Measurements from ENCODE around the gene TXNDC12. TPM values are rescaled to one million over a fixed set of nuclear protein-coding genes. Genes with fewer than 3 reads are reported as not detected.
"Not testable (repeated sequence)": the region's sequence is repeated elsewhere in the genome, so short reads cannot be mapped to it uniquely, and the experiment has no call there.

The TXNDC12 gene
- total RNA-seq, 4 donors from 2014 or later: 22.5 to 37.0 (median 30.0) TPM

GRCh38 chr1:52028328-52028727 is 26.7 kb downstream of the TXNDC12 start:
- DNase-seq (ENCODE audit: low spot score in 2 of 2): no peak
- TF ChIP-seq CTCF (IDR thresholded peaks at IDR 0.05) (no peak), POLR2A (IDR thresholded peaks at IDR 0.05) (no peak)
- intact Hi-C loops (cut with DNase I; ENCODE audit: low total_unique reads): no loop called here
- 90 to 94% methylated on average over 1 of the region's 1 CpG for WGBS, 2 donors
- H3K4me3 ChIP-seq (ENCODE audit: low read depth, poor library complexity, severe bottlenecking): no peak overlapping the region

- H3K4me3 ChIP-seq (ENCODE audit: low read depth, poor library complexity, severe bottlenecking): no peak overlapping the region
- 97 to 100% methylated on average over 2 of the region's 2 CpGs for WGBS, 2 donors
- no peak for TF ChIP-seq CTCF (IDR thresholded peaks at IDR 0.05)
- no peak for TF ChIP-seq POLR2A (IDR thresholded peaks at IDR 0.05)
- intact Hi-C loops (cut with DNase I; ENCODE audit: low total_unique reads): no loop called here
- no peak for DNase-seq (ENCODE audit: low spot score in 2 of 2)
Measured at GRCh38 chr1:52026278-52026677, 28.7 kb downstream of the TXNDC12 start.

- no peak for DNase-seq (ENCODE audit: low spot score in 2 of 2)
- 83 to 84% methylated on average over 2 of the region's 2 CpGs for WGBS, 2 donors
- no peak overlapping the region for H3K4me3 ChIP-seq (ENCODE audit: low read depth, poor library complexity, severe bottlenecking)
- intact Hi-C loops (cut with DNase I; ENCODE audit: low total_unique reads): no loop called here
- TF ChIP-seq POLR2A (IDR thresholded peaks at IDR 0.05): no peak
- TF ChIP-seq CTCF (IDR thresholded peaks at IDR 0.05): no peak
Measured at GRCh38 chr1:52022133-52022532, 32.9 kb downstream of the TXNDC12 start.

GRCh38 chr1:52008071-52008809 is 46.8 kb downstream of the TXNDC12 start:
- no peak for DNase-seq (ENCODE audit: low spot score in 2 of 2)
- 80 to 84% methylated on average over 7 of the region's 7 CpGs for WGBS, 2 donors
- intact Hi-C loops (cut with DNase I; ENCODE audit: low total_unique reads): no loop called here
- TF ChIP-seq CTCF (IDR thresholded peaks at IDR 0.05) (no peak), POLR2A (IDR thresholded peaks at IDR 0.05) (no peak)
- H3K4me3 ChIP-seq (ENCODE audit: low read depth, poor library complexity, severe bottlenecking): no peak overlapping the region

GRCh38 chr1:52007215-52008002 is 47.6 kb downstream of the TXNDC12 start:
- intact Hi-C loops (cut with DNase I; ENCODE audit: low total_unique reads): no loop called here
- no peak for DNase-seq (ENCODE audit: low spot score in 2 of 2)
- H3K4me3 ChIP-seq (ENCODE audit: low read depth, poor library complexity, severe bottlenecking): no peak overlapping the region
- no peak for TF ChIP-seq POLR2A (IDR thresholded peaks at IDR 0.05)
- 20 to 35% methylated on average over 5 of the region's 5 CpGs for WGBS, 2 donors

GRCh38 chr1:52006081-52006553 is 48.9 kb downstream of the TXNDC12 start:
- H3K4me3 ChIP-seq (ENCODE audit: low read depth, poor library complexity, severe bottlenecking); intact Hi-C loops (cut with DNase I; ENCODE audit: low total_unique reads); DNase-seq (ENCODE audit: low spot score in 2 of 2): not testable (repeated sequence)
- 26 to 30% methylated on average over 5 of the region's 5 CpGs for WGBS, 2 donors

GRCh38 chr1:52005548-52005947 is 49.4 kb downstream of the TXNDC12 start:
- 59 to 65% methylated on average over 3 of the region's 3 CpGs for WGBS, 2 donors
- H3K4me3 ChIP-seq (ENCODE audit: low read depth, poor library complexity, severe bottlenecking); DNase-seq (ENCODE audit: low spot score in 2 of 2); intact Hi-C loops (cut with DNase I; ENCODE audit: low total_unique reads): not testable (repeated sequence)

Measured in lower leg skin (tissue), 4 donors.